ENCODE results near the gene SCEL.
"Not testable (repeated sequence)": the region's sequence is repeated elsewhere in the genome, so short reads cannot be mapped to it uniquely, and the experiment has no call there.

SCEL gene

DNA sequence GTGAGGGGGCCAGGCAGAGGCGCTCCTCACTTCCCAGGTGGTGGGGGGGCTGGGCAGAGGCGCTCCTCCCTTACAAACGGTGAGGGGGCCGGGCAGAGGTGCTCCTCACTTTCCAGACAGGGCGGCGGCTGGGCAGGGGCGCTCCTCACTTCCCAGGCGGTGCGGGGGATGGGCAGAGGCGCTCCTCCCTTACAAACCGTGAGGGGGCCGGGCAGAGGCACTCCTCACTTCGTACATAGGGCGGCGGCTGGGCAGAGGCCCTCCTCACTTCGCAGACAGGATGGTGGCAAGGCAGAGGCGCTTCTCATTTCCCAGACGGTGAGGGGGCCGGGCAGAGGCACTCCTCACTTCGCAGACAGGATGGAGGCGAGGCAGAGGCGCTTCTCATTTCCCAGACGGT is 124.5 kb downstream of the SCEL start:
- not testable (repeated sequence) for DNase-seq (ENCODE audit: low read depth in 1 of 2, low spot score in 1 of 2)

DNA sequence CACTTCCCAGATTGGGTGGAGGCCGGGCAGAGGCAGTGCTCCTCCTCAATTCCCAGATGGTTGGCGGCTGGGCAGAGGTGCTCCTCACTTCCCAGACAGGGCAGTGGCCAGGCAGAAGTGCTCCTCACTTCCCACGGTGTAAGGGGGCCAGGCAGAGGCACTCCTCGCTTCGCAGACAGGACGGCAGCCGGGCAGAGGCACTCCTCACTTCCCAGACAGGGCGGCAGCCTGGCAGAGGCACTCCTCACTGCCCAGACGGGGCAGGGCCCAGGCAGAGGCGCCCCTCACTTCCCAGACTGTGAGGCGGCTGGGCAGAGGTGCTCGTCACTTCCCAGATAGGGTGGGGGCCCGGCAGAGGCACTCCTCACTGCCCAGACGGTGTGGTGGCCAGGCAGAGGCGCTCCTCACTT is 125.3 kb downstream of the SCEL start:
- no peak for DNase-seq (ENCODE audit: low read depth in 1 of 2, low spot score in 1 of 2)

DNA sequence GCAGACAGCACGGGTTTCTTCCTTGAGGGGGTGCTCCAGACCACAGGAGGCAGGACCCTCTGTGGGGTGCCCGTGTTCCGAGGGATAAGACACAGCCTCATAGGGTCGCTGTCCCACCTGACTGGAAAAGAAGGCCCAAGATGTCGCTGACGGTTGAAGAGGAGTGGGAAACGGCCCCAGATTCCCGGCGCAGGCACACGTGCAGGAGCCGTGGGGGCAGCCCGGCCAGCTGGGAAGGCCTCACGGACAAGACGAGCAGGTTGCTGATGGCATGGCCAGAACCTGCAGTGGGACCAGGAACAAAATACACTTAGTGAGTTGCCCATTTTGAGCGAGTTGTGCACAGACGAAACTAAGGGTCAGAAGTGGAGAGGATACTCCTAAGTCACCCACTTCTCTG is 126.8 kb downstream of the SCEL start:
- DNase-seq (ENCODE audit: low read depth in 1 of 2, low spot score in 1 of 2), result not testable (repeated sequence)

DNA sequence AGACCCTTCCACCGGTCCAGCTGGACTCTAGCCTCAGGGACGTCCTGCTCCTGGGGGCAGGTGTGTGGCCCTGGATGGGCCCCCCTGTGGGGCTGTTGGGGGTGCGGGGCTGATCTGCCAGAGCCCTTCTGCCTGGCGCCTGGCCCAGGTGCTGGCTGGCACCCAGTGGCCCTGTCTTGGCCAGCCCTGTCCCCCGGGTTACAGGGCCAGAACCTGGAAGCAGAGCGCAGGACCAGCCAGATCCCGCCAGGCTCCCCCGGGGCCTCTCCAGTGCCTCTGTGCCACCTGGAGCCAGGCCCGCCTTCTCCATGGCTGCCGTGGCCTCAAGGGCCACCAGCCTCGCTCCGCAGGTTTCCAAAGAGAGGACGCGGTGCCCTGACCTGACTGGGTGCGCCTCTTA is 127.3 kb downstream of the SCEL start:
- DNase-seq (ENCODE audit: low read depth in 1 of 2, low spot score in 1 of 2), result not testable (repeated sequence)

DNA sequence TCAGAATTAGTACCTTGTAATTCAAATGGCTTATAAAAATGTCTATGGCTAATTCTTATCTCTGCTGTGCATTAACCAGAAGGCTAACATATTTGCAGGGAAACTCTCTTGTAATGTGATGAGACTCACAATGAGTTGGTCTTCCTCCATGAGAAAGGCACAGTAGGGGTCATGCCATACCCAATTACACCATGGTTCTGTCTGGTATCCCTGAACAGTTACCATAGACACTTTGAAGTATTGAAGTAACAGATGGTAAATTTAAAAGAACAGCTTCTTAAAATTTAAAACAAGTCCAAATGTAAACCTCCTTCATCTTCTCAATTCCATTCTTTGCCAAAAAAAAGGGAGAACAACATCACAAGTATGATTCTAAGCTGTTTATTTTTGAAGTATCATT is 139.3 kb downstream of the SCEL start:
- no peak for DNase-seq (ENCODE audit: low read depth in 1 of 2, low spot score in 1 of 2)

DNA sequence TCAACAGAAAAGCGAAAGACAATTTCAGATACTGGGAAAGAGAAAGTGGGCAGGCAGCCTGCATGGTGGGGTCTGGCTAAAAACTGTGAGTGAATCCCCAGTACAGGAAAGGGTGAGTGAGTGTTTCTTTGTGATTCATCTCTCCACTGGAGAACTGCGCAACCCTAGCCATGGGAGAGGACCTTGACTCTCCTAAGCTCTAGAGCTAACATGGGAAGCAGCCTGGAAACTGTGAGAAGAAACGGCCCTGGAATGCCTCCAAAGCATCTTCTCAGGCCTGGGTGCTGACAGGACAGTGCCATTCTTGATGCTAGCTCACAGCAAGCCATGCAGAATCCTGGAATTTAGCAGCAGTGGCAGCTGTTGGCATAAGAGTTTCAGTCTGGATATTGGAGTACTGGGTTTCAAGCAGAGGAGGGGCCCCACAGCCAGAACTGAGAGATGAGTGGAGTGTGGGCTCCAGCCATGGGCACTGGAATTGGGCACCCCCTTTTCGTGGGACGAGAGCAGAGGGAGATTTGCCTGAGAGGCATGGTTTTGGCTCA is 143.3 kb downstream of the SCEL start:
- no peak for DNase-seq (ENCODE audit: low read depth in 1 of 2, low spot score in 1 of 2)

DNA sequence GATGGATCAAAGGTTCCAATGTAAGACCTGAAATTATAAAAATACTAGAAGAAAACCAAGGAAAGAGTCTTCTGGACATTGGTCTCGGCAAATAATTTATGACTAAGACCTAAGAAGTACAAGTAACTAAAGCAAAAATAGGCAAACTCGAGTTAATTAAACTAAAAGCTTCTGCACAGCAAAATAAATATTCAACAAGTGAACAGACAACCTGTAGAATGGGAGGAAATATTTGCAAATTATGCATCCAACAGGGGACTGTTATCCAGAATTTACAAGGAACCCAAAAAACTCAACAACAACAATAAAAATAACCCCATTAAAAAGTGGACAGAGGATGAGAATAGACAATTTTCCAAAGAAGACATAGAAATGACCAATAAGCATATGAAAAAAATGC is 152.3 kb downstream of the SCEL start:
- no peak for DNase-seq (ENCODE audit: low read depth in 1 of 2, low spot score in 1 of 2)

DNA sequence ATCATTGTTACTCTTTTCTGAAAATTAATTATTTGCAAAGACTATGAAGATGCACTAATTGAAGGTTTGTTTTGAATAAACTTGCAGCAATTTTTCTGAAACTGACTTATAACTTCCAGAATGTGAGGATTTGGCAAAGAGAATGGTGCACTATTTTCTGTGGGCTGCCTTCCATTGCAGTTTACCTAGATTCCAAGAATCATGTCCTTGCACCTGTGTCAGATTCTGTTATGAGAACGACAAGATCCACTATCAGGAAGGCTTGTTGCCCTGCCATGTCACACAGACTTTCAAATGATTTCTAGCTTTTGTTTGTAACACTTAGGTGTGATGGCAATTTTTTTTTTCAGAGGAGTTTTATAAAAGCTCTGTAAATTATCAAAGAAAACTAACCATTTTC is 156.4 kb downstream of the SCEL start:
- no peak for DNase-seq (ENCODE audit: low read depth in 1 of 2, low spot score in 1 of 2)

DNA sequence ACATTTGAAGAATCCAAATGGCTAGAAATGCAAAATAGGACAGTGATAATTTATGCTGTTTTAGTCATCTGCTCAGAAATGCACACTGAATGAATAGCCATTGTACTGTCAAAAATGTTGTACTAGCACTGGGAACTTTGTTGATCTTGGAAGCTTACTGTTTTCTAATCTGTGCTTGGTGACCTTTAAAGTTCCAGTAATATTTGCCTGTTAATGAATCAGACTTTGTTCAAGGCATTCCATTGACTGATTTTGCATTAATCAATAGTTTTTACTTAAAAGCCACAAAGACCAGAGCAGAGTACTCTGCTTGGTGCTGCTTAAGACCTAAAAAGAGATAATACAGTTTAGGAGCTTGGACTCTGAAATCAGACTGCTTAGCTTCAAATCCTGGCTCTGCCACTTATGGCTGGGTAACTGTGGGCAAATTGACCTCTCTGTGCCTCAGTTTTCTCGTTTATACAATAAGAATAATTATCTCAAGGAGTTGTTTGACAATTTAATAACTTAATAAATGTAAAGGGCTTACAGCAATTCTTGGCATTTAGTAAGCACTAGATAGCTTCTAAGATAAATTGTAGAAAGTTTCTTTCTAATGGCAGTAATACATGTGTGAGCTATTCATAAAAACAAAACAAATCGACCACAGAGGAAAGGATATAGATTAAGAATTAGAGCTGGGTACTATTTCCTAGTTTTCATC is 157.4 kb downstream of the SCEL start:
- DNase-seq (ENCODE audit: low read depth in 1 of 2, low spot score in 1 of 2), result no peak

DNA sequence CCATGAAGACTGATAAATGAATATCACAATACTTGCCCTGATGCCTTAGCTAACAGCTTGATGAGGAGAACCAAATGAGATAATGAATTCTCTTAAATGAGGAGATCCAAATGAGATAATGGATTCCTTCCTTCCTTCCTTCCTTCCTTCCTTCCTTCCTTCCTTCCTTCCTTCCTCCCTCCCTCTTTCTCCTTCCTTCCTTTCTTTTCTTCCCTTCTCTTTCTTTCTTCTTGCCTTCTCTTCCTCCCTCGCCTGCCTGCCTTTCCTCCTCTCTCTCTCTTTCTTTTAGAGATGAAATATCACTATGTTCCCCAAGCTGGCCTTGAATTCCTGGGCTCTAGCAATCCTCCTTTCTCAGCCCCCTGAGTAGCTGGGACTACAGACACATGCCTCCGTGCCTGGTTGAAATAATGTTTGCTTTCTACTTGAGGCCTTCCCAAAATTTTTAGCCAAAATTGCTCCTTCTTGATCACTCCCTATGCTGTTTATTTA is 158.0 kb downstream of the SCEL start:
- DNase-seq (ENCODE audit: low read depth in 1 of 2, low spot score in 1 of 2), result no peak

Measured in activated CD4-positive, alpha-beta T cell treated with anti-CD3 and anti-CD28 coated beads, Interleukin-2, amount 50 U/mL, for 24 hours (primary cell).